HG03460 (cell line): ENCODE results near the gene BCL6.

ENCODE experiments used
- ATAC-seq: cut with Tn5 transposase; IDR thresholded peaks from one replicate; pipeline ENCODE4 v1.9.1; 2021; ENCODE audit not compliant: unreplicated experiment

Gene BCL6

DNA sequence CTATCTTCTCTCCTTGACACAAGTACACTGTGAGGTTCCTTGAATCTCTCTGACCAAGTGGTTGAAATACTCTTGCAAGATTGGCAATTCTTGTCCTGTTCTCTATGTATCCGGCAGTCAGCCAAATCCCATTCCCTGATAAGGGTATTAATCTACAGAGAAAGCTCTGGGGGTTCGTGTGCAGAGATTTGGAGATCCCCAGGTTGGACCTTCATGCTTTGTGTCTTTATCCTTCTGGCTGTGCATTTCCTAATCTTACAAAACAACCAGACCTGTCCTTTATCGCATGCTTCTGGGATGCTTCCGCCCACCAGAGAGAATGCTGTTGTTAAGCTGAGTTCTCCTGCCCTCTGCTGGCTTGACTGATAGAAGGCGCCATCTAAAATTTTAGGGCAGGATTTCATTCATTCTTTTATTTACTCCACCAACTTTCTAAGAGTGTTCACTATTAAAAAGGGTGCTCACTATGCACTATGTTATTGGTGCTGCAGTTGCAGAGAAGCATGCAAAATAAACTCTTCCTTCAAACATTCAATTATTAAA is 66.5 kb downstream of the BCL6 start:
- no peak for ATAC-seq

DNA sequence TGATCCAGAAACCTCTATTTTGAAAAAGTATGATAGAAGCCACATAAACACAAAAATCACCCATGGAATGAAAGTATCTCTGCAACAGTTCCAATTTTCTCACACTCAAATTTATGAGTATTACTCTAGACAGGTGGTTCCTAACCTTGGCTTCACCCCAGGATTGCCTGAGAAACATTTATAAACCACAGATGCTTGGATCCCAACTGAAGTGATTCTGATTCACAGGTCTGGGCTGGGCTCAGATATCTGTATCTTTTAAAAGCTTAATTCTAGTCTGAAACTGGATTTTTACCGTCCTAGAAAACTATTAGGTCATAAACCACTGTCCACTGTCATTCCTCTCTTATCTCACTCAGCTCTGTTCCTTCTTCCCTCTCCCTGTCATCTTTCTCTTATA is 67.7 kb downstream of the BCL6 start:
- no peak for ATAC-seq

DNA sequence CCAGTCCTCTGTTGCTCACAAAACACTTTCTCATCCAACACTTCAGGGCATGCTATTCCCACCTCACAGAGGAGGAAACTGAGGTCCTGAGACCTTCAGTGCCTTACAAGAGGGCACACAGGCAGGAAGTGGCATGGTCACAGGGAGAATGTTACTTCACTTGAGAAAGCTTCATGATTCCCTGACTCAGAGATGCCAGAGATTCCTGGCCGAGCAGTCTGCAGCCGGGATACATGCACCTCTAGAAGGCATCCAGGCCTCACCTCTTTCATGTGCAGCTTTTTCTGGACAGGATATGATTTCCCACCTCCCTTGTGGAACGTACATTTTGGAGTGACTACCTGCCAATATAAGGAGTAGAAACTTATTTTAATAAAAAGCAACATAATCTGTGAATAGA is 72.3 kb downstream of the BCL6 start:
- ATAC-seq = no peak
